ENCODE measurements around the gene TMEM223.
"Not testable (repeated sequence)": the region's sequence is repeated elsewhere in the genome, so short reads cannot be mapped to it uniquely, and the experiment has no call there.

The TMEM223 gene

GRCh38 chr11:62799486-62799885 is 7.7 kb upstream of the TMEM223 start:
- DNase-seq: no peak

GRCh38 chr11:62796281-62796680 is 4.5 kb upstream of the TMEM223 start:
- no peak for DNase-seq

GRCh38 chr11:62794201-62794775 is 2.5 kb upstream of the TMEM223 start:
- no peak for DNase-seq

GRCh38 chr11:62792202-62792575 is 383 bp upstream of the TMEM223 start:
- DNase-seq: no peak

GRCh38 chr11:62789576-62789975 is 2.2 kb downstream of the TMEM223 start:
- no peak for DNase-seq

GRCh38 chr11:62788991-62789390 is 2.8 kb downstream of the TMEM223 start:
- DNase-seq: no peak

GRCh38 chr11:62787005-62787759 is 4.6 kb downstream of the TMEM223 start, which contains the start of gene TMEM179B:
Gene TMEM179B (plus strand): TSS chr11:62787402. CDS start chr11:62787432, 30 bp downstream.
- peak; percentile 99 for DNase-seq

- DNase-seq: peak; percentile 82
Observed at GRCh38 chr11:62786318-62787004, 5.3 kb downstream of the TMEM223 start.

- DNase-seq: no peak
Observed at GRCh38 chr11:62782753-62783152, 9.1 kb downstream of the TMEM223 start.

- DNase-seq: no peak
Observed at GRCh38 chr11:62778441-62778840, 13.4 kb downstream of the TMEM223 start.

GRCh38 chr11:62777389-62777788 is 14.4 kb downstream of the TMEM223 start:
- no peak for DNase-seq

GRCh38 chr11:62775646-62776045 is 16.2 kb downstream of the TMEM223 start:
- no peak for DNase-seq

- DNase-seq: no peak
Observed at GRCh38 chr11:62774407-62774806, 17.4 kb downstream of the TMEM223 start.

- peak; percentile 97 for DNase-seq
Observed at GRCh38 chr11:62771144-62772021, 20.4 kb downstream of the TMEM223 start, which contains the start of gene TAF6L. Gene TAF6L (plus strand): TSS chr11:62771396. CDS start chr11:62775784, 4,388 bp downstream.

GRCh38 chr11:62770778-62771143 is 21.0 kb downstream of the TMEM223 start:
- DNase-seq: no peak

- not testable (repeated sequence) for DNase-seq
Observed at GRCh38 chr11:62760867-62761227, 31.0 kb downstream of the TMEM223 start.

GRCh38 chr11:62757846-62758788 is 33.7 kb downstream of the TMEM223 start:
- no peak for DNase-seq

- no peak for DNase-seq
Observed at GRCh38 chr11:62755086-62755615, 36.7 kb downstream of the TMEM223 start.

GRCh38 chr11:62753736-62754603 is 37.8 kb downstream of the TMEM223 start, which contains the start of gene ZBTB3:
Gene ZBTB3 (minus strand): TSS chr11:62754160. CDS start chr11:62753664, 496 bp downstream.
- peak; percentile 97 for DNase-seq

- no peak for DNase-seq
Observed at GRCh38 chr11:62752994-62753735, 38.6 kb downstream of the TMEM223 start.
